ENCODE data around the gene NOXO1.
"Not testable (repeated sequence)": the region's sequence is repeated elsewhere in the genome, so short reads cannot be mapped to it uniquely, and the experiment has no call there.

The NOXO1 gene

GRCh38 chr16:1981398-1981836 lies at the start of gene NOXO1:
Gene NOXO1 (minus strand): TSS chr16:1981469. CDS start chr16:1981179, 290 bp downstream.
- no peak for DNase-seq

- DNase-seq, result no peak
These were observed 48.8 kb upstream of the NOXO1 start for GRCh38 chr16:2030036-2030435.

GRCh38 chr16:2029350-2029749 lies 48.1 kb upstream of the NOXO1 start:
- no peak for DNase-seq

GRCh38 chr16:2028620-2029220 lies 47.5 kb upstream of the NOXO1 start:
- DNase-seq, result no peak

- DNase-seq, result no peak
These were observed 46.9 kb upstream of the NOXO1 start for GRCh38 chr16:2028146-2028545.

- no peak for DNase-seq
These were observed 46.0 kb upstream of the NOXO1 start for GRCh38 chr16:2027024-2028010.

GRCh38 chr16:2026461-2027023 lies 45.3 kb upstream of the NOXO1 start, which contains the start of gene NHERF2:
Gene NHERF2 (plus strand): TSS chr16:2026902. CDS start chr16:2027006, 104 bp downstream.
- no peak for DNase-seq

GRCh38 chr16:2025878-2026460 lies 44.7 kb upstream of the NOXO1 start:
- no peak for DNase-seq

- DNase-seq, result no peak
These were observed 44.0 kb upstream of the NOXO1 start for GRCh38 chr16:2025251-2025650.

GRCh38 chr16:2024032-2024420 lies 42.8 kb upstream of the NOXO1 start:
- DNase-seq, result no peak

GRCh38 chr16:2023092-2024031 lies 42.1 kb upstream of the NOXO1 start:
- DNase-seq, result peak; percentile 52 to 57

GRCh38 chr16:2022723-2023091 lies 41.4 kb upstream of the NOXO1 start:
- DNase-seq, result peak; percentile 29 to 38

GRCh38 chr16:2019921-2020831 lies 38.9 kb upstream of the NOXO1 start:
- no peak for DNase-seq

GRCh38 chr16:2019518-2019920 lies 38.2 kb upstream of the NOXO1 start, which contains the start of gene NPW:
Gene NPW (plus strand): TSS chr16:2019785.
- no peak for DNase-seq

- no peak for DNase-seq
These were observed 35.2 kb upstream of the NOXO1 start for GRCh38 chr16:2016407-2016922.

- DNase-seq, result no peak
These were observed 34.6 kb upstream of the NOXO1 start for GRCh38 chr16:2015947-2016208.

GRCh38 chr16:2015117-2015946 lies 34.1 kb upstream of the NOXO1 start:
- no peak for DNase-seq

- no peak for DNase-seq
These were observed 32.3 kb upstream of the NOXO1 start for GRCh38 chr16:2013527-2013926.

GRCh38 chr16:2011726-2012125 lies 30.5 kb upstream of the NOXO1 start:
- DNase-seq, result not testable (repeated sequence)

Measured in Kasumi-1 (cell line).